Measurements from ENCODE around the gene RBM15.

- TF ChIP-seq, protein P1, sequence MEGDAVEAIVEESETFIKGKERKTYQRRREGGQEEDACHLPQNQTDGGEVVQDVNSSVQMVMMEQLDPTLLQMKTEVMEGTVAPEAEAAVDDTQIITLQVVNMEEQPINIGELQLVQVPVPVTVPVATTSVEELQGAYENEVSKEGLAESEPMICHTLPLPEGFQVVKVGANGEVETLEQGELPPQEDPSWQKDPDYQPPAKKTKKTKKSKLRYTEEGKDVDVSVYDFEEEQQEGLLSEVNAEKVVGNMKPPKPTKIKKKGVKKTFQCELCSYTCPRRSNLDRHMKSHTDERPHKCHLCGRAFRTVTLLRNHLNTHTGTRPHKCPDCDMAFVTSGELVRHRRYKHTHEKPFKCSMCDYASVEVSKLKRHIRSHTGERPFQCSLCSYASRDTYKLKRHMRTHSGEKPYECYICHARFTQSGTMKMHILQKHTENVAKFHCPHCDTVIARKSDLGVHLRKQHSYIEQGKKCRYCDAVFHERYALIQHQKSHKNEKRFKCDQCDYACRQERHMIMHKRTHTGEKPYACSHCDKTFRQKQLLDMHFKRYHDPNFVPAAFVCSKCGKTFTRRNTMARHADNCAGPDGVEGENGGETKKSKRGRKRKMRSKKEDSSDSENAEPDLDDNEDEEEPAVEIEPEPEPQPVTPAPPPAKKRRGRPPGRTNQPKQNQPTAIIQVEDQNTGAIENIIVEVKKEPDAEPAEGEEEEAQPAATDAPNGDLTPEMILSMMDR (CRISPR knock-in tag; IDR thresholded peaks at IDR 0.05): no peak
- TF ChIP-seq ZNF788 (CRISPR knock-in tag; IDR thresholded peaks at IDR 0.05; ENCODE audit: borderline replicate concordance) (no peak), RCOR2 (CRISPR knock-in tag; IDR thresholded peaks at IDR 0.05) (no peak), ARHGAP35 (CRISPR knock-in tag; IDR thresholded peaks at IDR 0.05; ENCODE audit: borderline replicate concordance) (no peak)
Observed at GRCh38 chr1:110309139-110309538, 30.0 kb upstream of the RBM15 start.

Data from HepG2 (cell line).